Lung (tissue), 12 donors: Measurements from ENCODE around the gene BORCS5. TPM values are rescaled to one million over a fixed set of nuclear protein-coding genes. Genes with fewer than 3 reads are reported as not detected.

Experiments used
- ATAC-seq: fragments of 200-7000 bp; cut with Tn5 transposase; one replicate; pipeline ENCODE4 v1.9.1; 2020; ENCODE audit warnings: moderate number of reproducible peaks; ENCODE audit not compliant: insufficient read depth, low FRiP score
- DNase-seq, 3 donors: peaks; one replicate each; pipeline ENCODE4 v3.0.0-alpha.2; 2013 to 2017
- H3K27ac ChIP-seq, 2 donors: one replicate each; pipeline ENCODE4 v1.5.1; 2013; ENCODE audit warnings: mild to moderate bottlenecking in 2 of 2, moderate library complexity in 2 of 2, control low read depth in 1 of 2, inconsistent platforms in 1 of 2, low read depth in 1 of 2, low read length in 1 of 2
- H3K27me3 ChIP-seq, 3 donors: one replicate each; pipeline ENCODE4 v1.5.1; 2013; ENCODE audit warnings: low read length in 2 of 3; ENCODE audit not compliant: control insufficient read depth in 3 of 3, insufficient read depth in 3 of 3
- H3K36me3 ChIP-seq, 4 donors: one replicate each; pipeline ENCODE4 v1.5.1; 2013; ENCODE audit warnings: low read length in 4 of 4, mild to moderate bottlenecking in 1 of 4, moderate library complexity in 1 of 4; ENCODE audit not compliant: control insufficient read depth in 4 of 4, insufficient read depth in 4 of 4
- H3K4me1 ChIP-seq, 5 donors: one replicate each; pipeline ENCODE4 v1.5.1; 2013; ENCODE audit warnings: low read length in 5 of 5, mild to moderate bottlenecking in 2 of 5, moderate library complexity in 1 of 5; ENCODE audit not compliant: control insufficient read depth in 5 of 5, insufficient read depth in 5 of 5
- H3K4me3 ChIP-seq: one replicate; pipeline ENCODE4 v1.5.1; 2013; ENCODE audit warnings: mild to moderate bottlenecking, control low read depth, moderate library complexity
- H3K9ac ChIP-seq, 2 donors: one replicate each; pipeline ENCODE4 v1.5.1; 2013; ENCODE audit warnings: low read length in 2 of 2, control low read depth in 1 of 2; ENCODE audit not compliant: insufficient read depth in 1 of 2
- H3K9me3 ChIP-seq, 4 donors: one replicate each; pipeline ENCODE4 v1.5.1; 2013; ENCODE audit warnings: low read length in 3 of 4, mild to moderate bottlenecking in 1 of 4, moderate library complexity in 1 of 4; ENCODE audit not compliant: control insufficient read depth in 4 of 4, insufficient read depth in 3 of 4
- WGBS, 2 donors: extraction: QIAGEN DNeasy Blood & Tissue Kit; methylation state at CpG; one replicate each; pipeline ENCODE4 v1.1.7; 2013; 5-methylcytosine and 5-hydroxymethylcytosine counted together
- polyA plus RNA-seq, 2 donors: library from polyadenylated mRNA; stranded (reverse); fragments of 200-250 nt; gene quantifications; one replicate each; pipeline ENCODE4 v1.2.1, GENCODE V29; 2013
- total RNA-seq, 2 donors: library from RNA; depleted of rRNA in 1 of 2; stranded (reverse); fragments of >200 nt in 1 of 2; gene quantifications; one replicate each; pipeline ENCODE4 v1.2.1, GENCODE V29; 2014 to 2021
- TF ChIP-seq, protein P1 (sequence below): IDR thresholded peaks from 2 replicates; pipeline ENCODE4 v1.5.1; 2012; ENCODE audit warnings: mild to moderate bottlenecking; ENCODE audit errors: control extremely low read depth, extremely low read depth
- donor health status: control.
- donor health status: control.
- donor health status: Bipolar disorder and iron deficiency.
- donor health status: healthy.
- donor health status: DM: yes; HTN: yes; CAD: no.

Gene BORCS5
- total and polyA plus RNA-seq, 4 donors = 4.7 to 26.8 (median 10.3) TPM

DNA sequence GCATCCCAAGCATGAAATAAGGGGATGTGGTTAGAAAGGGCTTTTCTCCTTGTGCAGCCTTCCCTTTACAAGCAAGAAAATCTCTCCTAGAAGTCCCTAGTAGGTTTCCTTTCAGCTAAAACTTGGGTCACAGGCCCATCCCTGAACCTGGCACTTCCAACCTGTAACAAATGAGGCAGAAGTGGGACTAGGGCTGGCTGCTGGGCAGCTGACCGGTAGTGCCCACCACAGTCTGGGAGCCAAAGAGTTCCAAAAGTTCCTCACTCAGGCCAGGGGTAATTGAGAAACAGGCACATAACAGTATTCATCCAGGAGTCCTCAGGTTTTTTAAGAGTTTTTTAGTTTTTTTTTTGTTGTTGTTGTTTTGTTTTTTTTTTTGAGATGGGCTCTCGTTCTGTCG is 30.6 kb upstream of the BORCS5 start:
- TF ChIP-seq, protein P1, sequence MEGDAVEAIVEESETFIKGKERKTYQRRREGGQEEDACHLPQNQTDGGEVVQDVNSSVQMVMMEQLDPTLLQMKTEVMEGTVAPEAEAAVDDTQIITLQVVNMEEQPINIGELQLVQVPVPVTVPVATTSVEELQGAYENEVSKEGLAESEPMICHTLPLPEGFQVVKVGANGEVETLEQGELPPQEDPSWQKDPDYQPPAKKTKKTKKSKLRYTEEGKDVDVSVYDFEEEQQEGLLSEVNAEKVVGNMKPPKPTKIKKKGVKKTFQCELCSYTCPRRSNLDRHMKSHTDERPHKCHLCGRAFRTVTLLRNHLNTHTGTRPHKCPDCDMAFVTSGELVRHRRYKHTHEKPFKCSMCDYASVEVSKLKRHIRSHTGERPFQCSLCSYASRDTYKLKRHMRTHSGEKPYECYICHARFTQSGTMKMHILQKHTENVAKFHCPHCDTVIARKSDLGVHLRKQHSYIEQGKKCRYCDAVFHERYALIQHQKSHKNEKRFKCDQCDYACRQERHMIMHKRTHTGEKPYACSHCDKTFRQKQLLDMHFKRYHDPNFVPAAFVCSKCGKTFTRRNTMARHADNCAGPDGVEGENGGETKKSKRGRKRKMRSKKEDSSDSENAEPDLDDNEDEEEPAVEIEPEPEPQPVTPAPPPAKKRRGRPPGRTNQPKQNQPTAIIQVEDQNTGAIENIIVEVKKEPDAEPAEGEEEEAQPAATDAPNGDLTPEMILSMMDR = no peak
- H3K4me1 ChIP-seq = peaks cover 0 to 14% (median under 1%) of the 10 kb centered on the region in 5 donors
- ATAC-seq (no peak), DNase-seq (no peak)
- H3K36me3 ChIP-seq = no peaks in the 10 kb centered on the region
- 92 to 97% methylated on average over 3 of the region's 3 CpGs for WGBS, 2 donors
- H3K27ac ChIP-seq = no peak overlapping the region
- H3K4me3 ChIP-seq = no peak overlapping the region
- no peaks in the 10 kb centered on the region for H3K27me3 ChIP-seq
- H3K9me3 ChIP-seq = no peaks in the 10 kb centered on the region
- H3K9ac ChIP-seq = no peak overlapping the region

DNA sequence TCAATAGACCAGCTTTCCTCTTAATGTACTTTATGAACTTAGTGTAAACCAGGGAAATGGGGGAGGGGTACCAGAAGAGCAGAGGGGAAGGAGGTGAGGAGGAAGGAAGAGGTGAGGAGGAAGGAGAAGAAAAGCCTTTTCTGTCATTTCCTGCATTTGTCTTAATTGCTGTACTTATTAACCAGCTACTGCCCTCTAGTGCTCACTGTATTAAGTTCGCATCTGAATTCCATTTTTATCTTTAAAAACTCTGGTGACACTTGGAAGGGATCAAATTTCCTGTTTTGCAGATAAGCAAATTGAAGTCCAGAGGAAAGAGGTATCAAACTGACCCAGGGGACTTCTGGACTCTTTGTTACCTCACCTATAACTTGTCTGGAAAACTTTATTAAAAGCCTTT is 29.1 kb upstream of the BORCS5 start:
- Histone ChIP-seq H3K9ac (no peak overlapping the region), H3K4me1 (peaks cover 0 to 30% (median 7%) of the 10 kb centered on the region in 5 donors), H3K36me3 (no peaks in the 10 kb centered on the region), H3K4me3 (no peak overlapping the region), H3K27ac (no peak overlapping the region), H3K27me3 (no peaks in the 10 kb centered on the region), H3K9me3 (no peaks in the 10 kb centered on the region)
- ATAC-seq (peak; percentile 78), DNase-seq (peak; percentile 23 to 88 (median 81))
- TF ChIP-seq, protein P1 = peak; percentile 39
- 0 to 2% methylated on average over 1 of the region's 1 CpG for WGBS, 2 donors

GRCh38 chr12:12331244-12331771 is 25.6 kb upstream of the BORCS5 start:
- Histone ChIP-seq H3K36me3 (no peaks in the 10 kb centered on the region), H3K4me3 (no peak overlapping the region), H3K4me1 (peaks cover 0 to 39% (median 15%) of the 10 kb centered on the region in 5 donors), H3K9me3 (no peaks in the 10 kb centered on the region), H3K27ac (peak overlapping the region in 1 of 2 donors; percentile 70), H3K27me3 (no peaks in the 10 kb centered on the region), H3K9ac (no peak overlapping the region)
- DNase-seq (peak in 2 of 3 donors; percentile 17 to 39), ATAC-seq (no peak)
- TF ChIP-seq, protein P1 = no peak
- WGBS, 2 donors = 81 to 95% methylated on average over 7 of the region's 7 CpGs

GRCh38 chr12:12331896-12332295 is 25.0 kb upstream of the BORCS5 start:
- TF ChIP-seq, protein P1 = no peak
- DNase-seq (peak; percentile 44 to 73 (median 56)), ATAC-seq (no peak)
- H3K27ac ChIP-seq = peak overlapping the region in 1 of 2 donors; percentile 70
- no peaks in the 10 kb centered on the region for H3K27me3 ChIP-seq
- no peak overlapping the region for H3K4me3 ChIP-seq
- 76 to 95% methylated on average over 1 of the region's 1 CpG for WGBS, 2 donors
- no peaks in the 10 kb centered on the region for H3K9me3 ChIP-seq
- H3K9ac ChIP-seq = no peak overlapping the region
- H3K4me1 ChIP-seq = peaks cover 0 to 39% (median 15%) of the 10 kb centered on the region in 5 donors
- no peaks in the 10 kb centered on the region for H3K36me3 ChIP-seq
